H9 (cell line): ENCODE measurements around the gene MICAL2. TPM values are rescaled to one million over a fixed set of nuclear protein-coding genes. Genes with fewer than 3 reads are reported as not detected.

Source experiments
- DNase-seq: peaks from one replicate; pipeline ENCODE4 v3.0.0-alpha.2; 2017
- H2AFZ ChIP-seq: one replicate; pipeline ENCODE4 v1.6.1; 2013; ENCODE audit warnings: mild to moderate bottlenecking, low read length, control low read depth, moderate library complexity
- H2AK5ac ChIP-seq: 2 replicates; pipeline ENCODE4 v1.6.1; 2013; ENCODE audit warnings: low read length, control low read depth, mixed read lengths; ENCODE audit not compliant: insufficient read length
- H2BK120ac ChIP-seq: one replicate; pipeline ENCODE4 v1.6.1; 2013; ENCODE audit warnings: low read depth, mild to moderate bottlenecking, low read length, control low read depth, inconsistent platforms; ENCODE audit not compliant: poor library complexity, severe bottlenecking
- H2BK12ac ChIP-seq: 2 replicates; pipeline ENCODE4 v1.6.1; 2013; ENCODE audit warnings: low read length, control low read depth, mixed read lengths, low read depth; ENCODE audit not compliant: insufficient read length
- H2BK15ac ChIP-seq: 2 replicates; pipeline ENCODE4 v1.6.1; 2013; ENCODE audit warnings: low read depth, low read length, control low read depth
- H2BK20ac ChIP-seq: one replicate; pipeline ENCODE4 v1.6.1; 2013; ENCODE audit warnings: low read depth, mild to moderate bottlenecking, low read length, control low read depth, inconsistent platforms; ENCODE audit not compliant: poor library complexity, severe bottlenecking
- H2BK5ac ChIP-seq: 2 replicates; pipeline ENCODE4 v1.6.1; 2013; ENCODE audit warnings: low read length, control low read depth, mixed read lengths; ENCODE audit not compliant: insufficient read length
- H3K14ac ChIP-seq: 2 replicates; pipeline ENCODE4 v1.6.1; 2013; ENCODE audit warnings: low read length, control low read depth; ENCODE audit not compliant: insufficient read depth
- H3K18ac ChIP-seq: 2 replicates; pipeline ENCODE4 v1.6.1; 2013; ENCODE audit warnings: low read depth, mild to moderate bottlenecking, mixed read lengths, low read length, control low read depth; ENCODE audit not compliant: insufficient read length
- H3K23ac ChIP-seq: 2 replicates; pipeline ENCODE4 v1.6.1; 2013; ENCODE audit warnings: low read length, control low read depth, mixed read lengths, low read depth; ENCODE audit not compliant: insufficient read length
- H3K23me2 ChIP-seq: 2 replicates; pipeline ENCODE4 v1.6.1; 2013; ENCODE audit warnings: low read depth, mild to moderate bottlenecking, mixed read lengths, low read length, control low read depth; ENCODE audit not compliant: insufficient read length, poor library complexity, severe bottlenecking
- H3K27ac ChIP-seq: 2 replicates; pipeline ENCODE4 v1.5.1; 2013; ENCODE audit warnings: low read length, control low read depth, mixed read lengths, low read depth; ENCODE audit not compliant: insufficient read length
- H3K27me3 ChIP-seq: 2 replicates; pipeline ENCODE4 v1.6.1; 2013; ENCODE audit warnings: low read length, control low read depth, inconsistent platforms; ENCODE audit not compliant: insufficient read depth
- H3K4ac ChIP-seq: 2 replicates; pipeline ENCODE4 v1.6.1; 2013; ENCODE audit warnings: low read depth, mild to moderate bottlenecking, control low read depth, inconsistent platforms, low read length, moderate library complexity
- H3K4me1 ChIP-seq: 2 replicates; pipeline ENCODE4 v1.6.1; 2013; ENCODE audit warnings: low read length, control low read depth, inconsistent platforms; ENCODE audit not compliant: insufficient read depth
- H3K4me2 ChIP-seq: 2 replicates; pipeline ENCODE4 v1.6.1; 2013; ENCODE audit warnings: low read length, control low read depth, mixed read lengths; ENCODE audit not compliant: insufficient read length, insufficient read depth
- H3K56ac ChIP-seq: 2 replicates; pipeline ENCODE4 v1.6.1; 2013; ENCODE audit warnings: low read depth, mild to moderate bottlenecking, mixed read lengths, low read length, control low read depth; ENCODE audit not compliant: insufficient read length
- H3K79me1 ChIP-seq: 2 replicates; pipeline ENCODE4 v1.6.1; 2013; ENCODE audit warnings: low read depth, mild to moderate bottlenecking, moderate library complexity, low read length, control low read depth, inconsistent platforms; ENCODE audit not compliant: insufficient read depth, poor library complexity, severe bottlenecking
- H3K79me2 ChIP-seq: 2 replicates; pipeline ENCODE4 v1.6.1; 2013; ENCODE audit warnings: low read length, control low read depth, inconsistent platforms; ENCODE audit not compliant: insufficient read depth
- H3K9ac ChIP-seq: 2 replicates; pipeline ENCODE4 v1.6.1; 2013; ENCODE audit warnings: low read length, control low read depth, mixed read lengths; ENCODE audit not compliant: insufficient read length; ENCODE audit errors: extremely low read depth
- H3K9me3 ChIP-seq: one replicate; pipeline ENCODE4 v1.6.1; 2013; ENCODE audit warnings: low read depth, low read length, inconsistent platforms; ENCODE audit not compliant: control insufficient read depth
- H3T11ph ChIP-seq: one replicate; pipeline ENCODE4 v1.6.1; 2013; ENCODE audit warnings: mild to moderate bottlenecking, low read length, control low read depth, inconsistent platforms
- H4K20me1 ChIP-seq: one replicate; pipeline ENCODE4 v1.6.1; 2013; ENCODE audit not compliant: control insufficient read depth, insufficient read length, insufficient read depth
- H4K5ac ChIP-seq: 2 replicates; pipeline ENCODE4 v1.6.1; 2013; ENCODE audit warnings: low read depth, mild to moderate bottlenecking, mixed read lengths, low read length, control low read depth; ENCODE audit not compliant: insufficient read length
- H4K8ac ChIP-seq: replicated peaks from 2 replicates; pipeline ENCODE4 v1.6.1; 2013; ENCODE audit warnings: low read length, control low read depth, mixed read lengths, low read depth; ENCODE audit not compliant: insufficient read length
- H4K91ac ChIP-seq: 2 replicates; pipeline ENCODE4 v1.6.1; 2013; ENCODE audit warnings: low read depth, mild to moderate bottlenecking, moderate library complexity, mixed read lengths, low read length, control low read depth; ENCODE audit not compliant: insufficient read length
- H3K27ac Mint-ChIP-seq, 3 experiments: 2 replicates in 2 of 3; 3 replicates in 1 of 3; pipeline ENCODE4 v1.8.0; 2020 to 2021; ENCODE audit warnings: mixed read lengths in 3 of 3, mild to moderate bottlenecking in 1 of 3, moderate library complexity in 1 of 3
- H3K27me3 Mint-ChIP-seq: 2 replicates; pipeline ENCODE4 v1.8.0; 2021; ENCODE audit warnings: low read depth, mild to moderate bottlenecking, moderate library complexity, mixed read lengths
- H3K36me3 Mint-ChIP-seq, 3 experiments: 2 replicates in 2 of 3; 3 replicates in 1 of 3; pipeline ENCODE4 v1.8.0; 2020 to 2021; ENCODE audit warnings: low read depth in 3 of 3, mixed read lengths in 3 of 3; ENCODE audit not compliant: insufficient read depth in 1 of 3
- H3K4me1 Mint-ChIP-seq, 2 experiments: 2 replicates each; pipeline ENCODE4 v1.8.0; 2020; ENCODE audit warnings: mixed read lengths in 2 of 2
- H3K4me3 Mint-ChIP-seq, 2 experiments: 2 replicates in 1 of 2; 3 replicates in 1 of 2; pipeline ENCODE4 v1.8.0; 2020 to 2021; ENCODE audit warnings: mild to moderate bottlenecking in 2 of 2, mixed read lengths in 2 of 2, moderate library complexity in 1 of 2
- H3K9me3 Mint-ChIP-seq, 2 experiments: 2 replicates in 1 of 2; 3 replicates in 1 of 2; pipeline ENCODE4 v1.8.0; 2020; ENCODE audit warnings: mild to moderate bottlenecking in 2 of 2, mixed read lengths in 2 of 2, moderate library complexity in 1 of 2
- WGBS: extraction: QIAGEN DNeasy Blood & Tissue Kit; methylation state at CpG from one replicate; pipeline ENCODE4 v1.1.7; 2013; ENCODE audit warnings: missing lambda C conversion rate, low lambda C conversion rate, mixed read lengths; ENCODE audit not compliant: insufficient read length; ENCODE audit errors: extremely low coverage; 5-methylcytosine and 5-hydroxymethylcytosine counted together
- total RNA-seq: library from RNA; stranded (reverse); gene quantifications from 2 replicates; pipeline ENCODE4 v1.2.1, GENCODE V29; 2021
- TF ChIP-seq, protein P1 (sequence below): fragments of 200-600 bp; sonication (generic); conservative IDR thresholded peaks from 3 replicates; pipeline ENCODE4 v1.8.0; 2021; ENCODE audit warnings: antibody characterized with exemption, mild to moderate bottlenecking

Gene MICAL2
- total RNA-seq, 1 experiment from 2014 or later, result 4.7 TPM

DNA sequence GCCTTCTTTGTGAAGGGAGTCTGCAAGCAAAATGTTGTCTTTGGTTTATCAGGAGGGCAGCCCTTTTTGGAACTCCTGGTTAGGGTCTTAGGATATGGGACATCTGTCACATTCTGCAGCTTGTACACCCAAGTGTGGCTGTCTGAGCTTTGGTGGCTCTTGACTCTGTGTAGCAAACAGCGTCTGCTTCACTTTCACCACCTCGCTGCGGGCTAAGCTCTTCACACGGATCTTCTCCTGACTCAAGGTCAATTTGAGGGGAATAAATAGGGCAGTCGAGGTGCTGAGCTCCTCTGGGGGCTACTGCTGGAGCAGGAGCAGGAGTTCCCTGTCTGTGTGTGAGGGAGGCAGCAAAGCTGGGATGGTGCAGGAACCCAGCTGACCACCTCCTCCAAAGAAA lies 10.6 kb downstream of the MICAL2 start:
- Histone ChIP-seq H2BK120ac (no peak overlapping the region), H3K23ac (no peak overlapping the region), H3T11ph (no peak overlapping the region), H3K9me3 (no peaks in the 10 kb centered on the region), H4K91ac (no peak overlapping the region), H2BK15ac (no peak overlapping the region), H2AFZ (no peak overlapping the region), H3K79me2 (no peaks in the 10 kb centered on the region), H3K79me1 (no peaks in the 10 kb centered on the region), H3K23me2 (no peaks in the 10 kb centered on the region), H2BK20ac (no peak overlapping the region), H3K18ac (no peak overlapping the region), H4K5ac (no peak overlapping the region), H3K14ac (no peak overlapping the region), H3K4me1 (peaks cover 4% of the 10 kb centered on the region; the same call in 1 of the 2 replicates), H3K27ac (no peak overlapping the region), H3K9ac (no peak overlapping the region), H2BK12ac (no peak overlapping the region), H3K56ac (no peak overlapping the region), H2AK5ac (no peak overlapping the region), H4K8ac (no peak overlapping the region), H2BK5ac (no peak overlapping the region), H3K4ac (no peak overlapping the region), H3K27me3 (no peaks in the 10 kb centered on the region; the same call in 1 of the 2 replicates), H3K4me2 (no peak overlapping the region), H4K20me1 (no peaks in the 10 kb centered on the region)
- H3K36me3 Mint-ChIP-seq, result no peaks in the 10 kb centered on the region
- no peak for DNase-seq
- peaks cover 35% of the 10 kb centered on the region for H3K27me3 Mint-ChIP-seq
- WGBS, result no CpG with 5 or more reads among the region's 5 CpGs
- H3K9me3 Mint-ChIP-seq, result no peaks in the 10 kb centered on the region
- TF ChIP-seq, protein P1, sequence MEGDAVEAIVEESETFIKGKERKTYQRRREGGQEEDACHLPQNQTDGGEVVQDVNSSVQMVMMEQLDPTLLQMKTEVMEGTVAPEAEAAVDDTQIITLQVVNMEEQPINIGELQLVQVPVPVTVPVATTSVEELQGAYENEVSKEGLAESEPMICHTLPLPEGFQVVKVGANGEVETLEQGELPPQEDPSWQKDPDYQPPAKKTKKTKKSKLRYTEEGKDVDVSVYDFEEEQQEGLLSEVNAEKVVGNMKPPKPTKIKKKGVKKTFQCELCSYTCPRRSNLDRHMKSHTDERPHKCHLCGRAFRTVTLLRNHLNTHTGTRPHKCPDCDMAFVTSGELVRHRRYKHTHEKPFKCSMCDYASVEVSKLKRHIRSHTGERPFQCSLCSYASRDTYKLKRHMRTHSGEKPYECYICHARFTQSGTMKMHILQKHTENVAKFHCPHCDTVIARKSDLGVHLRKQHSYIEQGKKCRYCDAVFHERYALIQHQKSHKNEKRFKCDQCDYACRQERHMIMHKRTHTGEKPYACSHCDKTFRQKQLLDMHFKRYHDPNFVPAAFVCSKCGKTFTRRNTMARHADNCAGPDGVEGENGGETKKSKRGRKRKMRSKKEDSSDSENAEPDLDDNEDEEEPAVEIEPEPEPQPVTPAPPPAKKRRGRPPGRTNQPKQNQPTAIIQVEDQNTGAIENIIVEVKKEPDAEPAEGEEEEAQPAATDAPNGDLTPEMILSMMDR, result no peak
- peaks cover 8 to 16% of the 10 kb centered on the region in 2 experiments for H3K4me1 Mint-ChIP-seq
- no peak overlapping the region for H3K27ac Mint-ChIP-seq
- no peak overlapping the region for H3K4me3 Mint-ChIP-seq
